Superior temporal gyrus (tissue), 1 donor: ENCODE measurements around the gene CALHM2.
"Not testable (repeated sequence)": the region's sequence is repeated elsewhere in the genome, so short reads cannot be mapped to it uniquely, and the experiment has no call there.

ENCODE experiments used
- DNase-seq: peaks from one replicate; pipeline ENCODE4 v3.0.0-alpha.2; 2016; ENCODE audit errors: extremely low spot score

CALHM2 gene

DNA sequence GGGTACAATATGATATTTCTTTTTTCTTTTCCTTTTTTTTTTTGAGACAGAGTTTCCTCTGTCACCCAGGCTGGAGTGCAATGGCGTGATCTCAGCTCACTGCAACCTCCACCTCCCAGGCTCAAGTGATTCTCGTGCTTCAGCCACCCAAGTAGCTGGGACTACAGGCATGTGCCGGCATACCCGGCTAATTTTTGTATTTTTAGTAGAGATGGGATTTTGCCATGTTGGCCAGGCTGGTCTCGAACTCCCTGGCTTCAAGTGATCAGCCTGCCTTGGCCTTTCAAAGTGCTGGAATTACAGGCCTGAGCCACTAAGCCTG, 35.1 kb downstream of the CALHM2 start:
- DNase-seq, result not testable (repeated sequence)

DNA sequence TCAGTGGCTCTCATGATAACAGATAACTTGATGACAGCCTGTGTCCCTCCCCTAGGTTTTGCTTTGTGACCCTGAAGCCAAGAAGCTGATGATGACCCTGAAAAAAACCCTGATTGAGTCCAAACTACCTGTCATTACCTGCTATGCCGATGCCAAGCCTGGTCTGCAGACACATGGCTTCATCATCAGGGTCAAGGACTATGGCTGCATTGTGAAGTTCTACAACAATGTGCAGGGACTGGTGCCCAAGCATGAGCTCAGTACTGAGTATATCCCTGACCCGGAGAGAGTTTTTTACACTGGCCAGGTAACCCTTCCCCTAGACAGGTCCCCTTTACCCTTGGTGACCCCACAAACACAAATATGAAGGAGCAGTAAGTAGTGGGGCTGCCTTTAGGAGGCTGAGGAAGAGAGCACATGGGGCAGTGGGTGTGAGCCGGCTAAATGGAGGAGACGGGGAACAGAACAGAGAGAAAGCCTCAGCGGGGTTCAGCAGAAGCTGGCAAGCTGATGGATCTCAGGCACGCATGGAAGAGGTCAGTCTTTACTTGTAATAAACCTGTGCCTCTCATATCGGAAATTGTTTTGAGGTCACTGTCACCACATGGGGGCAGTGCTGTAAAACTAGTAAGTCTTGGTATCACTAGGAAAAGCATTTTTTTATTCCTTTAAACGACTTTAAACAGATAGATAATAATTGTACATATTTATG, 35.6 kb downstream of the CALHM2 start:
- DNase-seq, result peak; percentile 86

DNA sequence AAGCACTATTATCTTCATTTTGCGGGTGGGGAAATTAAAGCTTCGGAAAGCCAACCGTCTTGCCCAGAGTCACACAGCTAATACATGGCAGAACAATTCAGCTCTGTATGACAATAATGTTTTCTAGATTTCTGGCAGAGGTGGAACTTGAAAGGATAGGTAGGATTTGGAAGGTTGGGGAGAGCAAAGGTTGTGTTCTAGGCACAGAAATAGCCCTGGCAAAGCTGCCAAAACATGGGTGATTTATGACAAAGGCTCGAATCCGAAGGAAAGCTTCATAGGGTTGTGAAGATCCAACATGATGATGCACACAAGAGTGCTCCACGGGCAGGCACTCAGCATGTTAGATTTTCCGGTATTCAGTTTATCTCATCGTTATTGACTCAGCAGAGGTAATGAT, 36.6 kb downstream of the CALHM2 start:
- DNase-seq, result no peak

GRCh38 chr10:103413564-103413963, 38.6 kb downstream of the CALHM2 start:
- DNase-seq, result no peak

DNA sequence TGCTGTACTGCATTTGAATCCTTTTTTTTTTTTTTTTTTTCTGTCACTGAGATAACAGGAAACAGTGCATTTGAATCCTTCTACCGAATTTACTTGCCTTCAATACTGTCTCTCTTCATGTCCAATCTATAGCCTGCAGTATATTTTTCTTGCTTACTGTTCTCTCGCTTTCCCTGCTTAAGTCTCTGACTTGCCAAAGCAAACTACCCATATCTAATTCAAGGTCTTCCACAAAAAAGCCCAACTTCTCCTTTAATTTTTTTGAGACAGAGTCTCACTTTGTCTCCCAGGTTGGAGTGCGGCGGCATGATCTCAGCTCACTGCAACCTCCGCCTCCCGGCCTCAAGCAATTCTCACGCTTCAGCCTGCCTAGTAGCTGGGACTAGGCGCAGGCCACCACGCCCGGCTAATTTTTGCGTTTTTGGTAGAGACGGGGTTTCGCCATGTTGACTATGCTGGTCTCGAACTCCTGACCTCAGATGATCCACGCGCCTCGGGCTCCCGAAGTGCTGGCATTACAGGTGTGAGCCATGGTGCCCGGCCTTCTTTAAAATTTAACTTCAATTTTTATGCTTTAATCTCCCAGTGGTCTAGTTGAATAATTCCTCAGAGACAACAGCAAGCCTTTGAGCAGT, 54.9 kb downstream of the CALHM2 start:
- DNase-seq, result no peak

- no peak for DNase-seq
These were observed 55.4 kb downstream of the CALHM2 start for GRCh38 chr10:103396789-103397087.
